GM12872 (cell line): ENCODE measurements around the gene PPIL1.

Experiments
- TF ChIP-seq, protein P1 (sequence below): IDR thresholded peaks from 3 replicates; pipeline ENCODE4 v1.5.1; 2011; ENCODE audit warnings: low read depth, mild to moderate bottlenecking, low read length, moderate library complexity; ENCODE audit not compliant: insufficient read depth

Gene PPIL1

GRCh38 chr6:36822506-36823269 lies 51.9 kb downstream of the PPIL1 start:
- TF ChIP-seq, protein P1, sequence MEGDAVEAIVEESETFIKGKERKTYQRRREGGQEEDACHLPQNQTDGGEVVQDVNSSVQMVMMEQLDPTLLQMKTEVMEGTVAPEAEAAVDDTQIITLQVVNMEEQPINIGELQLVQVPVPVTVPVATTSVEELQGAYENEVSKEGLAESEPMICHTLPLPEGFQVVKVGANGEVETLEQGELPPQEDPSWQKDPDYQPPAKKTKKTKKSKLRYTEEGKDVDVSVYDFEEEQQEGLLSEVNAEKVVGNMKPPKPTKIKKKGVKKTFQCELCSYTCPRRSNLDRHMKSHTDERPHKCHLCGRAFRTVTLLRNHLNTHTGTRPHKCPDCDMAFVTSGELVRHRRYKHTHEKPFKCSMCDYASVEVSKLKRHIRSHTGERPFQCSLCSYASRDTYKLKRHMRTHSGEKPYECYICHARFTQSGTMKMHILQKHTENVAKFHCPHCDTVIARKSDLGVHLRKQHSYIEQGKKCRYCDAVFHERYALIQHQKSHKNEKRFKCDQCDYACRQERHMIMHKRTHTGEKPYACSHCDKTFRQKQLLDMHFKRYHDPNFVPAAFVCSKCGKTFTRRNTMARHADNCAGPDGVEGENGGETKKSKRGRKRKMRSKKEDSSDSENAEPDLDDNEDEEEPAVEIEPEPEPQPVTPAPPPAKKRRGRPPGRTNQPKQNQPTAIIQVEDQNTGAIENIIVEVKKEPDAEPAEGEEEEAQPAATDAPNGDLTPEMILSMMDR: no peak

DNA sequence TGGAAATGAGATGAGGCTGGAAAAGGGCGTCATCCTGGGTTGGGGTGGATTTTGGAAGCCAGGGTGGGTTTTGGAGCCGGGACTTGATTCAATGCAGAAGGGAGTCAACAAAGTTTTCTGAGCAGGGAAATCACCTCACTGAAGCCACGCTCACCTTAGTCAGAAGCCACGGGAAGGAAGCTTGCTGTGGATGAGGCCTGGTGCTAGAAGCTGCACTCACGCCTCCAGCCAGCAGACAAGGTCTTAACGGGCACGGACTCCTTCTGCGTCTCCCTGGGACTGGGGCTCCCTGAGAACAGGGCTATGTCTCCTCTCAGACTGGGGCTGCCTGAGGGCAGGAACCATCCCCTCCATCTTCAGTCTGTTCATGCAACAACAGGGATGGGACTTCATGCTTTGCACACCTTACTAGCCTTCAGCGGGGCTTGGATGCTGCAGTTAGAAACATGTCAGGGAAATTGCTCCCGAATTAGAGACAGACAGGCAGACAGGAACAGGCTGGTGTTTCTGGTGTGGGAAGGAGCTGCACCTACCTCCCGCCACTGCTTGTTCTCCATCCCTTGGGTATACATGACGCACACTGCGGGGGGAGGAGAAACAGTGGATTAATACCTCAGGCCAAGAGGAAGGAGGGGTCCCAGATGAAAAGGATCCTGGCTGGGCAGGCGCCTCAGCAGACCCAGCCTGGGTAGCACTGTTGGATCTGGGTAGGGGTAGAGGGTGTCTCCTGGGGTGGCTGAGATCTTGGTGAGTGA lies 52.8 kb downstream of the PPIL1 start:
- TF ChIP-seq, protein P1: no peak

DNA sequence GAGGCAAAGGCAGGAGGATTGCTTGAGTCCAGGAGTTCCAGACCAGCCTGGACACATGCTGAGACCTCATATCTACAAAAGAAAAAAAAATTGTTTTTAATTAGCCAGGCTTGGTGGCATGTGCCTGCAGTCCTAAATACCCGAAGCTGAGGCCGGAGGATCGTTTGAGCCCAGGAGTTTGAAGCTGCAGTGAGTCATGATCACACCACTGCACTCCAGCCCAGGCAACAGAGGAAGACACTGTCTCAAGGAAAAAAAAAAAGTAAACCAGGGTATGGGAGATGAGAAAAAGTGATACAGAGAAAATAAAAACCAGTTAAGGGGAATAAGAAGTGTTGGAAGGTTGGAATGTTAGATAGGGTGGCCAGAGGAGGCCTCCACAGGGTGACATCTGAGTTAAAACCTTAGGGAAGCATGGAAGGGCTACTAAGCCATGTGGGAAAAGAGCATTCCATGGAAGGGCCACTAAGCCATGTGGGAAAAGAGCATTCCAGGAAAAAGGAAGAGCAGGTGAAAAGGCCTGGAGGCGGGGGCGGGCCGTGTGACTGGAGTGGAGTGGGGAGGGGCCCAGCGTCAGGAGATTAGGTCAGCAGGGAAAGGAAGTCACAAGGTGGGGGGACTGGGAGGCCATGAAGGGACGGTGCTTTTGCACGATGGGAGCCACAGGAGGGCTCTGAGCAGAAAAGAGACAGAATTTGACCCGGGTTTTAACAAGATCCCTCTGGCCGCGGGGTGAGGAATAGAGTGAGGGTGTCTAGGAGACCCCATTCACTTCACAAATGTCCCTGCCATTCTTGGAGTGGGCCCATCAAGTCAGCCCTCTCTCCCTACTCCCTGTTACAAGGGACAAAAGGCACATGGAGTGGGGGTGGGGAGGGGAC lies 53.7 kb downstream of the PPIL1 start:
- TF ChIP-seq, protein P1: no peak

DNA sequence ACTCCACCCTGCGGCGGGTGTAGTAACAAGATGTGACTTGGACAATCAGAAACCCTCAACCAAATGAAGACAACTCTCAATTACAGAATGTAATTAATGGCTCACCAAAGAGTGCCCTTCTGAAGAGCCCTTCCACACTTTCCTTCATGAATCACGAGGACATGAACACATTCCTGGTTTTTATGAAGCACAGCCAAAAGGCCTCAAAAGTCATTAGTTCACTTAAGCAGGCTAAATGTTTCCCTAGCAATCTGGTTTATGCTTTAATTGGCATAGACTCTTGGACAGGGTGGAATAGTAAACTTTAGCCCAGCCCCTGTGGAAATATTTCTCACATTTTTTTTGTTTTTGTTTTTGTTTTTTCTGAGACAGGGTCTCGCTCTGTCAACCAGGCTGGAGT lies 55.8 kb downstream of the PPIL1 start:
- TF ChIP-seq, protein P1: no peak

DNA sequence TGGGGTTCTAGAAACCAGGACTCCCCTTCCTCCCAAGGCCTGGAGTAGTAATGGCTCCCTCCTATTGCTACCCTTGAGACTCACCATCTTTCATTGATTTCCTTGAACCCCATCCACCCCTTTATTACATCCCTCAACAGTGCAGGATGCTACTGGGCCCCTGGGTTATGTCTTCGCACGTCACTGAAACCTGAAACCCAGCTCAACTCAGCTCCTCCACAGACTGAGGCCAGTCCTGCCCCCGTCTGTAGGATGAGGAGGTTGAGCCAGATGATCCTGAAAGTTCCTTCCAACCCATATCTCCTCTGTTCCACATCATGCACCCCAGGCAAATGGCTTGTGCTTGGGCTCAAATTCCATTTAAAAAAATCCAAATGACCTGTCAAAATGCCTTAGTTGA lies 56.8 kb downstream of the PPIL1 start:
- TF ChIP-seq, protein P1: no peak

- TF ChIP-seq, protein P1: no peak
Measured at GRCh38 chr6:36817176-36817817, 57.3 kb downstream of the PPIL1 start.
